Smooth muscle cell (in vitro differentiated cells): ENCODE measurements around the gene LRP5. TPM values are rescaled to one million over a fixed set of nuclear protein-coding genes. Genes with fewer than 3 reads are reported as not detected.
A peak's percentile ranks its signal among the peaks of the same experiment; 100 is the strongest.

Experiments
- DNase-seq: peaks from one replicate; lab custom pipeline; 2025; ENCODE audit not compliant: unreplicated experiment; lab: John Stamatoyannopoulos, UW
- H2AFZ ChIP-seq: fragments of 200-600 bp; sonication (generic); 2 replicates; pipeline ENCODE4 v1.6.0; 2016; ENCODE audit warnings: antibody characterized with exemption, low read depth, mild to moderate bottlenecking
- H3F3A ChIP-seq: fragments of 200-600 bp; sonication (generic); 2 replicates; pipeline ENCODE4 v1.6.0; 2017; ENCODE audit warnings: antibody characterized with exemption, low read depth
- H3K27ac ChIP-seq: fragments of 200-600 bp; sonication (generic); 2 replicates; pipeline ENCODE4 v1.5.1; 2016; ENCODE audit warnings: low read depth, mild to moderate bottlenecking
- H3K27me3 ChIP-seq: fragments of 200-600 bp; sonication (generic); 2 replicates; pipeline ENCODE4 v1.6.1; 2016; ENCODE audit warnings: low read depth, mild to moderate bottlenecking
- H3K36me3 ChIP-seq: fragments of 200-600 bp; sonication (generic); 2 replicates; pipeline ENCODE4 v1.5.1; 2016; ENCODE audit warnings: low read depth
- H3K4me1 ChIP-seq: fragments of 200-600 bp; sonication (generic); 2 replicates; pipeline ENCODE4 v1.5.1; 2016; ENCODE audit warnings: low read depth
- H3K4me2 ChIP-seq: fragments of 200-600 bp; sonication (generic); 2 replicates; pipeline ENCODE4 v1.6.0; 2016; ENCODE audit warnings: mild to moderate bottlenecking
- H3K4me3 ChIP-seq: fragments of 200-600 bp; sonication (generic); 2 replicates; pipeline ENCODE4 v1.5.1; 2016; ENCODE audit warnings: mild to moderate bottlenecking
- H3K79me2 ChIP-seq: fragments of 200-600 bp; sonication (generic); 2 replicates; pipeline ENCODE4 v1.6.0; 2016; ENCODE audit warnings: low read depth, mild to moderate bottlenecking
- H3K9ac ChIP-seq: fragments of 200-600 bp; sonication (generic); 2 replicates; pipeline ENCODE4 v1.6.0; 2016; ENCODE audit warnings: low read depth
- H3K9me3 ChIP-seq: fragments of 200-600 bp; sonication (generic); replicated peaks from 2 replicates; pipeline ENCODE4 v1.5.1; 2016; ENCODE audit warnings: low read depth
- H4K20me1 ChIP-seq: fragments of 200-600 bp; sonication (generic); 2 replicates; pipeline ENCODE4 v1.6.0; 2016; ENCODE audit warnings: low read depth
- CTCF ChIP-seq: fragments of 200-600 bp; sonication (generic); IDR thresholded peaks from 2 replicates; pipeline ENCODE4 v1.5.1; 2017; ENCODE audit warnings: borderline replicate concordance, mild to moderate bottlenecking, antibody characterized with exemption; ENCODE audit not compliant: insufficient read depth, poor library complexity, severe bottlenecking
- WGBS: methylation state at CpG from one replicate; pipeline ENCODE4 v1.1.7; 2016; ENCODE audit warnings: low lambda C conversion rate; 5-methylcytosine and 5-hydroxymethylcytosine counted together
- polyA plus RNA-seq: library from polyadenylated mRNA; unstranded; fragments of >200 nt; fragmentation: Nextera tagmentation; extraction: Ambion mirVana; gene quantifications from 2 replicates; pipeline ENCODE4 v1.2.1, GENCODE V29; 2016
- total RNA-seq: library from RNA; depleted of rRNA; stranded (reverse); fragments of >200 nt; gene quantifications from 2 replicates; pipeline ENCODE4 v1.2.3, GENCODE V29; 2014

LRP5 gene
- total RNA-seq = 16.1 and 17.7 TPM in 2 replicates
- 26.5 and 26.6 TPM in 2 replicates for polyA plus RNA-seq

- no peak for TF ChIP-seq CTCF
- no peak within 1 kb of the TSS for H3K27ac ChIP-seq
- H3K36me3 ChIP-seq = no peaks in the 10 kb centered on the region
- peaks cover 33% of the 10 kb centered on the region for H3K79me2 ChIP-seq
- no peaks in the 10 kb centered on the region for H3K27me3 ChIP-seq
- WGBS = 7% methylated on average over 26 of the region's 85 CpGs
- DNase-seq = no peak
- H3F3A ChIP-seq = peaks cover 3% of the 10 kb centered on the region
- peak within 1 kb of the TSS; percentile 48 for H2AFZ ChIP-seq
- peaks cover 22% of the 10 kb centered on the region for H4K20me1 ChIP-seq
- peak within 1 kb of the TSS; percentile 92 for H3K4me2 ChIP-seq
- peak within 1 kb of the TSS; percentile 16 for H3K9ac ChIP-seq
- peak within 1 kb of the TSS; percentile 60 for H3K4me3 ChIP-seq
- no peaks in the 10 kb centered on the region for H3K9me3 ChIP-seq
- H3K4me1 ChIP-seq = peaks cover 6% of the 10 kb centered on the region
These were observed at the start of gene LRP5 for GRCh38 chr11:68312117-68312779. LRP5 (plus strand) TSS chr11:68312591; CDS start chr11:68312715, 124 bp downstream.

- Histone ChIP-seq H3K9me3 (no peaks in the 10 kb centered on the region), H3K27me3 (no peaks in the 10 kb centered on the region), H3K27ac (no peak overlapping the region), H3F3A (peaks cover 2% of the 10 kb centered on the region), H4K20me1 (peaks cover 42% of the 10 kb centered on the region), H3K4me3 (no peak overlapping the region), H2AFZ (no peak overlapping the region), H3K9ac (no peak overlapping the region), H3K4me1 (no peaks in the 10 kb centered on the region), H3K4me2 (no peak overlapping the region), H3K36me3 (no peaks in the 10 kb centered on the region), H3K79me2 (peaks cover 18% of the 10 kb centered on the region)
- no peak for DNase-seq
- 93% methylated on average over 13 of the region's 13 CpGs for WGBS
- no peak for TF ChIP-seq CTCF
These were observed 48.9 kb upstream of the LRP5 start for GRCh38 chr11:68263444-68264035.

GRCh38 chr11:68264244-68264643 is 48.1 kb upstream of the LRP5 start:
- no peak for DNase-seq
- Histone ChIP-seq H3K27me3 (no peaks in the 10 kb centered on the region), H3K4me1 (no peaks in the 10 kb centered on the region), H3K36me3 (no peaks in the 10 kb centered on the region), H4K20me1 (peaks cover 49% of the 10 kb centered on the region), H3K9me3 (no peaks in the 10 kb centered on the region), H2AFZ (no peak overlapping the region), H3K9ac (no peak overlapping the region), H3K4me3 (no peak overlapping the region), H3K27ac (no peak overlapping the region), H3F3A (peaks cover 2% of the 10 kb centered on the region), H3K79me2 (peaks cover 25% of the 10 kb centered on the region), H3K4me2 (no peak overlapping the region)
- whole genome bisulfite sequencing = 100% methylated on average over 1 of the region's 1 CpG
- TF ChIP-seq CTCF = no peak
